A172 (cell line): ENCODE results near the gene CACNB4. TPM values are rescaled to one million over a fixed set of nuclear protein-coding genes. Genes with fewer than 3 reads are reported as not detected.
"Not testable (repeated sequence)": the region's sequence is repeated elsewhere in the genome, so short reads cannot be mapped to it uniquely, and the experiment has no call there.

Source experiments
- DNase-seq: peaks from one replicate; pipeline ENCODE4 v3.0.0-alpha.2; 2015; ENCODE audit warnings: low spot score
- total RNA-seq: library from RNA; depleted of rRNA; stranded (reverse); fragments of >200 nt; shearing (Covaris generic); gene quantifications from 2 replicates; pipeline ENCODE4 v1.2.3, GENCODE V29; 2014

Gene CACNB4
- total RNA-seq, 1 experiment from 2014 or later: 2.2 TPM

- DNase-seq: no peak
Measured at GRCh38 chr2:151906633-151906998, 192.2 kb downstream of the CACNB4 start.

- no peak for DNase-seq
Measured at GRCh38 chr2:151905963-151906632, 192.7 kb downstream of the CACNB4 start.

- DNase-seq: no peak
Measured at GRCh38 chr2:151904807-151905206, 194.0 kb downstream of the CACNB4 start.

GRCh38 chr2:151904021-151904420 is 194.8 kb downstream of the CACNB4 start:
- no peak for DNase-seq

- DNase-seq: no peak
Measured at GRCh38 chr2:151902829-151903228, 196.0 kb downstream of the CACNB4 start.

GRCh38 chr2:151900331-151900730 is 198.5 kb downstream of the CACNB4 start:
- DNase-seq: no peak

- no peak for DNase-seq
Measured at GRCh38 chr2:151899156-151899555, 199.7 kb downstream of the CACNB4 start.

- peak; percentile 17 for DNase-seq
Measured at GRCh38 chr2:151891566-151892194, 207.2 kb downstream of the CACNB4 start.

GRCh38 chr2:151887164-151887563 is 211.7 kb downstream of the CACNB4 start:
- DNase-seq: no peak

- DNase-seq: peak; percentile 18
Measured at GRCh38 chr2:151886241-151886640, 212.6 kb downstream of the CACNB4 start.

GRCh38 chr2:151882786-151883445 is 215.9 kb downstream of the CACNB4 start:
- no peak for DNase-seq

GRCh38 chr2:151881342-151881741 is 217.5 kb downstream of the CACNB4 start:
- no peak for DNase-seq

GRCh38 chr2:151880586-151880985 is 218.3 kb downstream of the CACNB4 start:
- DNase-seq: no peak

- DNase-seq: peak; percentile 76
Measured at GRCh38 chr2:151878655-151879563, 219.9 kb downstream of the CACNB4 start.

GRCh38 chr2:151878204-151878603 is 220.6 kb downstream of the CACNB4 start:
- DNase-seq: no peak

- not testable (repeated sequence) for DNase-seq
Measured at GRCh38 chr2:151875631-151876030, 223.2 kb downstream of the CACNB4 start.

GRCh38 chr2:151872463-151872862 is 226.4 kb downstream of the CACNB4 start:
- no peak for DNase-seq

- DNase-seq: no peak
Measured at GRCh38 chr2:151869291-151869690, 229.6 kb downstream of the CACNB4 start.

- DNase-seq: no peak
Measured at GRCh38 chr2:151862700-151863099, 236.1 kb downstream of the CACNB4 start.

- no peak for DNase-seq
Measured at GRCh38 chr2:151861174-151861573, 237.7 kb downstream of the CACNB4 start.

GRCh38 chr2:151860613-151861146 is 238.2 kb downstream of the CACNB4 start:
- DNase-seq: no peak

- DNase-seq: no peak
Measured at GRCh38 chr2:151860210-151860609, 238.6 kb downstream of the CACNB4 start.
